ENCODE results near the gene DCLRE1A. TPM values are rescaled to one million over a fixed set of nuclear protein-coding genes. Genes with fewer than 3 reads are reported as not detected.

The DCLRE1A gene
- total RNA-seq, 4 donors from 2014 or later = 0.26 to 16.1 (median 4.4) TPM

- TF ChIP-seq POLR2A (IDR thresholded peaks at IDR 0.05) (no peak), CTCF (IDR thresholded peaks at IDR 0.05) (no peak)
- Histone ChIP-seq H3K4me3 (no peak overlapping the region), H3K36me3 (no peaks in the 10 kb centered on the region), H3K27me3 (no peaks in the 10 kb centered on the region), H3K27ac (no peak overlapping the region), H3K4me1 (no peaks in the 10 kb centered on the region), H3K9me3 (no peaks in the 10 kb centered on the region)
- intact Hi-C loops (cut with DNase I; ENCODE audit: low total_unique reads) = no loop called here
- DNase-seq = no peak
Observed at GRCh38 chr10:113872139-113873030, 18.5 kb upstream of the DCLRE1A start.

- no peak overlapping the region for H3K27ac ChIP-seq
- no peak overlapping the region for H3K4me3 ChIP-seq
- DNase-seq = no peak
- no peaks in the 10 kb centered on the region for H3K9me3 ChIP-seq
- H3K4me1 ChIP-seq = no peaks in the 10 kb centered on the region
- no peaks in the 10 kb centered on the region for H3K27me3 ChIP-seq
- no peaks in the 10 kb centered on the region for H3K36me3 ChIP-seq
- TF ChIP-seq CTCF (IDR thresholded peaks at IDR 0.05) = no peak
- no peak for TF ChIP-seq POLR2A (IDR thresholded peaks at IDR 0.05)
- intact Hi-C loops (cut with DNase I; ENCODE audit: low total_unique reads) = no loop called here
Observed at GRCh38 chr10:113869789-113870188, 15.9 kb upstream of the DCLRE1A start.

GRCh38 chr10:113867904-113868303, 14.0 kb upstream of the DCLRE1A start:
- no peaks in the 10 kb centered on the region for H3K36me3 ChIP-seq
- TF ChIP-seq CTCF (IDR thresholded peaks at IDR 0.05) = no peak
- TF ChIP-seq POLR2A (IDR thresholded peaks at IDR 0.05) = no peak
- H3K27me3 ChIP-seq = no peaks in the 10 kb centered on the region
- intact Hi-C loops (cut with DNase I; ENCODE audit: low total_unique reads) = no loop called here
- H3K9me3 ChIP-seq = no peaks in the 10 kb centered on the region
- H3K4me3 ChIP-seq = no peak overlapping the region
- H3K4me1 ChIP-seq = no peaks in the 10 kb centered on the region
- DNase-seq = no peak
- H3K27ac ChIP-seq = no peak overlapping the region

GRCh38 chr10:113866551-113867394, 12.9 kb upstream of the DCLRE1A start:
- Histone ChIP-seq H3K27me3 (no peaks in the 10 kb centered on the region), H3K9me3 (no peaks in the 10 kb centered on the region), H3K4me3 (no peak overlapping the region), H3K36me3 (no peaks in the 10 kb centered on the region), H3K4me1 (no peaks in the 10 kb centered on the region), H3K27ac (no peak overlapping the region)
- intact Hi-C loops (cut with DNase I; ENCODE audit: low total_unique reads) = no loop called here
- TF ChIP-seq CTCF (IDR thresholded peaks at IDR 0.05) (no peak), POLR2A (IDR thresholded peaks at IDR 0.05) (no peak)
- DNase-seq = no peak

- no peak overlapping the region for H3K4me3 ChIP-seq
- intact Hi-C loops (cut with DNase I; ENCODE audit: low total_unique reads) = no loop called here
- no peak for DNase-seq
- no peak for TF ChIP-seq CTCF (IDR thresholded peaks at IDR 0.05)
- no peak for TF ChIP-seq POLR2A (IDR thresholded peaks at IDR 0.05)
- H3K27me3 ChIP-seq = no peaks in the 10 kb centered on the region
- H3K9me3 ChIP-seq = no peaks in the 10 kb centered on the region
- no peak overlapping the region for H3K27ac ChIP-seq
- H3K4me1 ChIP-seq = no peaks in the 10 kb centered on the region
- no peaks in the 10 kb centered on the region for H3K36me3 ChIP-seq
Observed at GRCh38 chr10:113865901-113866300, 12.0 kb upstream of the DCLRE1A start.

All from uterus (tissue), 4 donors.